Fibroblast of skin of left biceps (primary cell): ENCODE measurements around the gene DDX24.
"Not testable (repeated sequence)": the region's sequence is repeated elsewhere in the genome, so short reads cannot be mapped to it uniquely, and the experiment has no call there.

Experiments
- DNase-seq, 2 experiments: peaks; one replicate each; pipeline ENCODE4 v3.0.0-alpha.2; 2013; ENCODE audit warnings: low read depth in 2 of 2

The DDX24 gene

DNA sequence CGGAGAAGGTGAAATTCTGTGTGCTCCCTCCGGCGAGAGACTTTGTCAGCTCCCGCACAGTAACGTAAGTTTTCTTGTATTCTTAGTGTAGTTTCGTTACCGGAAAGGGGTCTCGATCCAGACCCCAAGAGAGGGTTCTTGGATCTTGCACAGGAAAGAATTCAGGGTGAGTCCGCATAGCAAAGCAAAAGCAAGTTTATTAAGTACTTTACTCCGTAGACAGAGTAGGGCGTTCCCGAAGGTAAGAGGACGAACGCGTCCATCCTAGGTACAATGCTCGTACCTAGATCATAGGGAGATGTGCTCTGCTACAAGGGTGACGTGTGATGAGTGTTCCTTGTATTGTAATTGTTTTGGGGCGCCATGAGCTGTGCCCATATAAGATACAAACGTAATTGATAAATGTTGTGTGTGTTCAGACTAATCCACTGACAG lies 401 bp upstream of the DDX24 start:
- no peak for DNase-seq

GRCh38 chr14:94079891-94080620 lies 946 bp downstream of the DDX24 start:
- DNase-seq: no peak

DNA sequence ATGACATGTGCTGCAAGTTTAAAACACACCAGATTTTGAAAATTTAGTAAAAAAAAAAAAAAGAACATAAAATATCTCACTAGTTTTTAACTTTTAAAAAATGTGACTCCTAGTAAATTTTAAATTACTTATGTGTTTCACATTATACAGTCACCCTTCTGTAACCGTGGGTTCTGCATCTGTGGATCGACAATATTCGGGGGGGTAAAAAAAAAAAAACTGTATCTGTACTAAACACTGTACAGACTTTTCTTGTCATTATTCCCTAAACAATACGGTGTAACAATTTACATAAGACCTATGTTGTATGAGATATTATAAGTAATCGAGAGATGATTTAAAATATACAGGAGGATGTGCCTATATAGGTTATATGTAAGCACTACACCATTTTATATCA lies 3.2 kb downstream of the DDX24 start:
- DNase-seq: no peak

DNA sequence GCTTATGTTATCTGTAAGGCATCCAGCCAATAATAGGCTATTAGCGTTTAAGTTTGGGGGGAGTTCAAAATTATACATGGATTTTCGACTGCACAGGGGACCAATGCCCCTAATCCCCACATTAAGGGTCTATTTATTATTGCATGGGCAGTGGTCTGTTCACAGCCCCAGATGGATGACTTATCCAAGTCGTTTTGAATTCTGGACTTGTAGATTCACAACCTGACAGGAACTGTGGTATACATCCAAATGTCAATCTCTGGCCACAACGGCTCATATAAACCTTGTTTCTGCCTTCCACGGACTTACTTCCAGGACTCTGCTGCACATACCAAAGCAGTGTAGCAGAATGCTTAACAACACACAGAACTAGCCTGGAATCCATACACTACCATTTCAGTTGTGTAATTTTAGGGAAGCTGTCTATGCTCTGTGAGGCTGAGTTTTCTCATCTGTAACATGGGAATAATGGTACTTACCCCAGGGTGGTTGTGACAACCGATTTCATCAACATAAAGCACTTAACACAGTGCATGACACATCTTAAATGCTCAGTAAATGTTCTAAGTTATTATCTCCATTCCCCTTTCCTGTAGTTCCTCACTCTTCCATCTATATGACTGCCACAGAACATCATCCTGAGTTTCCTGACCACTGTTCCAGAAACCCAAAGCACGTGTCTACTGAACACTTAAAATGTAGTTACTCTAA lies 3.7 kb downstream of the DDX24 start:
- DNase-seq: no peak

DNA sequence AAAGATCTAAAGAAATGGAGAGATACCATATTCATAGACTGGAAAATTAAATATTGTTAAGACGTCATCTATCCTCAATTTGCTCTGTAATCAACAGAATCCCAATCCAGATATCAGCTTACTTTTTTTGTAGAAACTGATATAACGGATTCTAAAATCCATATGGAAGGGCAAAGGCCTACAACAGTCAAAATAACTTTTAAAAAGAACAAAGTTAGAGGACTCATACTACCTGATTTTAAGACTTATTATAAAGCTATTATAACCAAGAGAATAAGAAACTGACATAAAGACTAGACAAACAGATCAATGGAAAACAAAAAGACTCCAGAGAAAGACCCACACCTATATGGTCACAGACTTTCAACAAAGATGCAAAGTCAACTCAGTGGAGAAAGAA lies 6.0 kb downstream of the DDX24 start:
- no peak for DNase-seq

- DNase-seq: no peak
These were observed 6.5 kb downstream of the DDX24 start for GRCh38 chr14:94074534-94074933.

- not testable (repeated sequence) for DNase-seq
These were observed 8.9 kb downstream of the DDX24 start for GRCh38 chr14:94072076-94072475.

- DNase-seq: no peak
These were observed 14.8 kb downstream of the DDX24 start for GRCh38 chr14:94066089-94066676.

DNA sequence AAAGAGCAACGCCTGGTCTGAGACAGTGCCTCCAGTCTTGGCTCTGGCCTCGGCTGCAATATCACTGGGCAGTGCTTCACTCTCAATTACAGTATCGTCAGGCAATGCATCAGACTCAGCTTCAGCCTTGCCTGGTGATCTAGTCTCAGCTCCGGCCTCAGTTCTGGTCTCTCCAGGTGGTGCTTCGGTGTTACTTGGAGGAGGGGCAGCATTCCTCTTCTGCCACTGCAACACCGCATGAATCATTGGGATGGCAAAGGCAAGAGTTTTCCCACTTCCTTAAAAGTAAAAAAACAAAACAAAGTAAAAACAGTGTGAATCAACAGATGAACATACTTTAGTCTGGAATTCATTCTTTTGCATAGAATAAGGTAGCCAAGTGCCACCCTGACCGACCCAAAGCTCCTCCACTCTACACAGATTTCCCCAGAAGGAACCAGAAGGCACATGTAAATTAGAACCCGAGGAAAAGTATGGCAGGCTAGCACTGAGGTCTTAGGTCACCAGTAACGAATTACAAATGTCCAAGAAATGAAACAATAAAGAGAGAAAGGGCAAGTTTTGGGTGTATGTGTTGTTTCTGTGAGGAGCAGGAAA lies 18.6 kb downstream of the DDX24 start:
- DNase-seq: no peak

DNA sequence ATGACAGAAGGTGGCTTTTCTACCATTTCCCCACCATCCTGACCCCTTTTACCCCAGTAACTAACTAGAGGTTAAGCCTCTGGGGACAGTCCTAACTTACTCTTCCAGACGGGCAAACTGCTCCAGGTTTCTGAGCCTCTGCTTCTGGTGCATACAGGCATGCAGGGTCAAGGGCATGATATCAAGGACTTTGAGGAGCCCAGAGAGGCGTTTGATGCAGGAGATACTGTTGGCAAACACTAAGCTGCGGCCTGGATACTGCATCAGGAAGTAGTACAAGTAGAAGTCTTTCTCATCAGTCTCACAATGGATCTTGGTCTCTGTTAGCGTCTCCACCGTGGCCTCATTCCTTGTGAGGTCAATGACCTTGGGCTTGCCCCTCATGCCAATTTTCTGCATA lies 21.0 kb downstream of the DDX24 start:
- no peak for DNase-seq

GRCh38 chr14:94058674-94059138 lies 22.3 kb downstream of the DDX24 start:
- no peak for DNase-seq

GRCh38 chr14:94058128-94058673 lies 22.8 kb downstream of the DDX24 start:
- no peak for DNase-seq

DNA sequence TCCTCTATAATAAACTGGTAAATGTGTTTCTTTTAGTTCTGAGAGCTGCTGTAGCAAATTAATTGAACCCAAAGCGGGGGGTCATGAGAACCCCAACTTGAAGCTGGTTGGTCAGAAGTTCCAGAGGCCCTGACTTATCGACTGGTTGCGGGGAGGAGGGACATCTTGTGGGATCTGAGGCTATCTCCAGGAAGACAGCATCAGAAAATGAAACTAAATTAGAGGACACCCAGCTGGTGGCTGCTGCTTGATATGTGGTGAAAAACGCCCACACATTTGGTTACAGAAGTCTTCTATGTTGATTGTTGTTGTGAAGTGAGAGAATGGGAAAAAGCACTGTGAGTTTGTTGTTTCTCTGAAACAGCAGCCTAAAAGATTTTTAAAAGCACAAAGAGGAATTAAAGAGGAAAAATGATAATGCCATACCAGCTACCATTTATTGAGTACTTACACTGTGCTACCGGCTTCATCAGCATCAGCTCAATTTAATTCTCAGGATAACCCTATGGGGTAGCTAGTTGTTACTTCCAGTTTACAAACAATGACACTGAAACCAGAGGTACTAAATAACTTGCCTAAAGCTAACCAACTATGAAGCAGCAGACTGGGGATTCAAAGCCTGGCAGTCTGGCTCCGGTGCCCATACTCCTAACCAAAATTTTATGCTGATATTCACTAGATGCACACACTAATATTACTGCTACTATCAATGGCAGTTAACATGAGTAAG lies 24.3 kb downstream of the DDX24 start:
- DNase-seq: no peak

- no peak for DNase-seq
These were observed 26.1 kb downstream of the DDX24 start for GRCh38 chr14:94054936-94055335.

DNA sequence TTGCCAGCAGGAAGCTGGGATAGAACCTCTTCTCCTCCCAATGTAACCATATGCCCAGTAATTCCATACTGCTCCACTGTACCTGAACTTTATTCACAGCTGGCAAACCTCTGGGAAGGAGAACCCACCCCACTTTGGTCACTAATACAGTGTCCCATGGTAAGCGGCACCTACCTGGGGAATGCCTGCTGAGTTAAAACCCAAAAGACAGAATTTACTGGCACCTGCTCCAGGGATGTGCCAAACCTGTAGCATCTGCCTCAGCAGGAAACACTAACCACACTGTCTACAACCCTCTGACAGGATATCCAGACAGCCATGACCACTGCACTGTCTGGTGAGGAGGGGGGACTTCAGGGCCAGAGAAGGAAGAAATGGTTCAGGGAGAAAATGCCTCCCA lies 26.6 kb downstream of the DDX24 start:
- DNase-seq: no peak

- DNase-seq: no peak
These were observed 28.3 kb downstream of the DDX24 start for GRCh38 chr14:94052662-94053061.

DNA sequence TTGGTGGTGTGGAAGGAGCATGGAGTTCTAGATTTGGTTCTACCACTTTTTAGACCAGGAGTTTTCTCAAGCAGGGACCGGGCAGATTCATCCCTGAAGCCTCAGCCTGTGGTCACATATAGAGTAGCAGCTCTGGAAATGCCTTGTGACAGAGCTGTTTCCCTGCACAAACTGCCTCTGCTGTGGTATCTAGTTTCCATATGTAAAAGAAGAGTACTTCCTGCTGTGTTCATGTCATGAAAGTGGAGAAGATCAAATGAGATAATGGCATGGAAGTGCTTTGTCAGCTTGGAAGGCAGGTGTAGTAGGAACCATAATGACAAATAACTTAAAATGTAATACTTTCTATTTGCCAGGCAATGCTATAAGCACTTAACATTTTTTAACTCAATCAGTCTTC lies 28.8 kb downstream of the DDX24 start:
- DNase-seq: no peak

DNA sequence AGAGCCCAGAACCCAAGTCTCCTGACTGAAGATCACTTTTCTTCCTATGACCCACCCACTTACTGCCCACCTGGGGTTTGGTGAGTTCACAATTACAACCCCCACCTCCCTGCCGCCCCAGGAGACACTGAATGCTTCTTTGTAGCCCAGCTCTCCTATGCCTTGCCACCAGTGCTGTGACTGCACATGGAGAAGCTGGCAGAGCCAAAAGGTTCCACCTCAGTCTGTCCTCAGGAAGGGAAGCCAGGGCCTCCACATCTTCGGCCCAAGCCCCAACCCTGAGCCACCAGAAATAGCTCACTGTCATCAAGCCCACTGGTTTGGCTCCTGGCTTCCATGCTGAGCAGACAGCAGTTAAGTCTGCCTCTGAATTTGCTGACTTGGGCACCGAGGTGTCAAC lies 29.2 kb downstream of the DDX24 start:
- no peak for DNase-seq

DNA sequence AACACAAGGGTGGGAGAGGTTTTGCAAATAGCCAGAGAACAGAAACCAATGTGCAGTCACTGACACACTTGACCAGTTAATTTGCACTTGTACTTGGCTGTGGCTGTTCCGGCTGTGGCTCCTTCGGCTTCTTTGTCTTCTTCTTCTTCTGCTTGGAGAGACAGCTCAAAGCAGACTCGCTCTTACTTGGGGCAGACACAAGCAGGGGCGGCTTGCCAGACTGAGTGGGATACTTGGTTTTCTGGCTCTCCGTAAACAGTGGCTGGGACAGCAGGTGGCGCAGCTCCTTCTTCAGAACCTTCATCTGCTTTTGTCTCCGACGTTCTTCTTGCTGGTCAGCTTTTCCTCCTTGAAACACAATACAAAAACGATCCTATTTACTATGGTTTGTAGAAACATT lies 29.9 kb downstream of the DDX24 start:
- DNase-seq: no peak

DNA sequence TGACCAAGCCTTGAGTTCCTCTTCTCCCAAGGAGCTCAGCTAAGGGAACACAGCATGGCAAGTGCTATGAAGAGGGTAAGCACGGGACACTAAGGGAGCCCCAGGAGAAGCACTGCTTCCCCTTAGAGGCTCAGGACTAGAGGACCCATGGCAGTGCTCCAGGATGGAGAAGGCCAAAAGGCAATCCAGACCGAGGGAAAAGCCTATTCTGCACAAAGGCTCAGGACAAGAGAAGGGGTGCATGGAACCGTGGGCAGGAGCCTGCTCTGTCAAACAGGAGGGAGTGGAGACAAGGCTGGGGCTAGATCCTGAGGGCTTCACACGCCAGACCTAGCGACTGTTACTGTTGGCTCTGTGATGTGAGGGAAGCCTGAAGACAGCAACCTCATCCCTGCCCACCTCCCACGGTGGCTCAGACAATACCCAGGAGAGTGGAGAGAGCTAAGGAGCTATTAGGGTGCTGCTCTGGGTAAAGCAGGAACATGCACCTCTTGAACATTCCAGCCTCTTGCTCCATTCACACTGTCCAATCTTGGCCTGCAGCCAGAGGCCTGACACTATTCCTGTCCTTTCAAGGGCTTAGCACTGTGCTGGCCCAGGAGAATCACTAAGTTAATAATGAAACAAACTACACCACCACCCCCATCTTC lies 30.6 kb downstream of the DDX24 start:
- DNase-seq: no peak

DNA sequence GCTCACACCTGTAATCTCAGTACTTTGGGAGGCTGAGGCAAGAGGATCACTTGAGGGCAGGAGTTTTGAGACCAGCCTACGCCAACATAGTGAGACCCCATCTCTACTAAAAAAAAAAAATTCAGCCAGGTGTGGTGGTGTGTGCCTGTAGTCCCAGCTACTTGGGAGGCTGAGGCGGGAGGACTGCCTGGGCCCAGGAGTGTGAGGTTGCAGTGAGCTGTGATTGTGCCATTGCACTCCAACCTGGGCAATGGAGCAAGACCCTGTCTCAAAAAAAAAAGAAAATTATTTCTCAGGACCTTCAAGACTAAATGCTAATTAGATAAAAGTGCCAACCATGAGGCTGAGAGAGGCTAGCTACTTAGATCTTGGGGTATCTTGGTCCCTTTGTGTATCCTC lies 31.4 kb downstream of the DDX24 start:
- no peak for DNase-seq
